Karpas-422 (cell line): ENCODE measurements around the gene FAM216B. TPM values are rescaled to one million over a fixed set of nuclear protein-coding genes. Genes with fewer than 3 reads are reported as not detected.

ENCODE experiments used
- DNase-seq: peaks from one replicate; pipeline ENCODE4 v3.0.0-alpha.2; 2015
- H2AFZ ChIP-seq: fragments of 200-600 bp; sonication (generic); 2 replicates; pipeline ENCODE4 v1.6.1; 2014; ENCODE audit warnings: antibody characterized with exemption, low read length, mixed read lengths
- H3K27ac ChIP-seq: fragments of 200-600 bp; sonication (generic); 2 replicates; pipeline ENCODE4 v1.5.1; 2014; ENCODE audit warnings: mild to moderate bottlenecking, low read length, moderate library complexity
- H3K27me3 ChIP-seq: fragments of 200-600 bp; sonication (generic); 2 replicates; pipeline ENCODE4 v1.6.1; 2014; ENCODE audit warnings: low read length, mixed read lengths
- H3K36me3 ChIP-seq: fragments of 200-600 bp; sonication (generic); 2 replicates; pipeline ENCODE4 v1.6.1; 2014; ENCODE audit warnings: low read length, mixed read lengths; ENCODE audit not compliant: insufficient read depth
- H3K4me1 ChIP-seq: fragments of 200-600 bp; sonication (generic); 2 replicates; pipeline ENCODE4 v1.6.1; 2014; ENCODE audit warnings: mild to moderate bottlenecking, low read length, mixed read lengths
- H3K4me2 ChIP-seq: fragments of 200-600 bp; sonication (generic); 2 replicates; pipeline ENCODE4 v1.6.1; 2014; ENCODE audit warnings: low read length, low read depth, mild to moderate bottlenecking; ENCODE audit not compliant: poor library complexity, severe bottlenecking
- H3K4me3 ChIP-seq: fragments of 200-600 bp; sonication (generic); 2 replicates; pipeline ENCODE4 v1.5.1; 2014; ENCODE audit warnings: mild to moderate bottlenecking, antibody characterized with exemption, low read length, mixed read lengths
- H3K79me2 ChIP-seq: fragments of 200-600 bp; sonication (generic); 2 replicates; pipeline ENCODE4 v1.6.1; 2014; ENCODE audit warnings: mild to moderate bottlenecking, low read length, mixed read lengths
- H3K9ac ChIP-seq: fragments of 200-600 bp; sonication (generic); 2 replicates; pipeline ENCODE4 v1.6.0; 2014; ENCODE audit warnings: low read length
- H3K9me2 ChIP-seq: fragments of 200-600 bp; sonication (generic), shearing (Covaris generic); replicated peaks from 2 replicates; pipeline ENCODE4 v1.6.0; 2014; ENCODE audit warnings: mild to moderate bottlenecking, low read length, moderate library complexity; ENCODE audit not compliant: insufficient read depth
- H3K9me3 ChIP-seq: fragments of 300-700, 200-600 bp; sonication (generic); 2 replicates; pipeline ENCODE4 v1.6.1; 2014; ENCODE audit warnings: low read length, mixed read lengths
- H4K20me1 ChIP-seq: fragments of 200-600 bp; sonication (generic); 2 replicates; pipeline ENCODE4 v1.6.1; 2014; ENCODE audit warnings: mild to moderate bottlenecking, antibody characterized with exemption, low read length, low read depth; ENCODE audit not compliant: insufficient read depth
- total RNA-seq: library from RNA; depleted of rRNA; stranded (reverse); fragments of >200 nt; shearing (Covaris generic); gene quantifications from 2 replicates; pipeline ENCODE4 v1.2.3, GENCODE V29; 2014; ENCODE audit warnings: low replicate concordance

FAM216B gene
- total RNA-seq, 1 experiment from 2014 or later = not detected

DNA sequence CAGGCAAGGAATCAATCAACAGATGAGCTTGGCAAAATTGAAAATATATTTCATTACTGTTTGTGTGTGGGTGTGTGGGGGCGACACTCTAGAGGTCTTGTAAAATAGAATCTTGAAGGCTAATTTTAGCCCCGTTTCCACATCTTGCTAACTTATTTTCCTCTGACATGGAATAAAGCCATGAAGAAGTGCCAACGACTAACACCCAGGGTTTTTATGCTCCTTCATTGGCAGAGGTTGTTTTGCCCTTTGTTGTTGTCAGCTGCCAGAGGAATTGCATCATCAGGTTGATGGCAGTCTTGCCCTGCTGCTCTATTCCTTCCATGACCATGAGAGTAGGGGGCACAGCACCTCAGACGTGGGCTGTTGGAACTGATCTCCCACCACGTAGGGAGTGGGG, 30.6 kb upstream of the FAM216B start:
- no peak overlapping the region for H3K9ac ChIP-seq

DNA sequence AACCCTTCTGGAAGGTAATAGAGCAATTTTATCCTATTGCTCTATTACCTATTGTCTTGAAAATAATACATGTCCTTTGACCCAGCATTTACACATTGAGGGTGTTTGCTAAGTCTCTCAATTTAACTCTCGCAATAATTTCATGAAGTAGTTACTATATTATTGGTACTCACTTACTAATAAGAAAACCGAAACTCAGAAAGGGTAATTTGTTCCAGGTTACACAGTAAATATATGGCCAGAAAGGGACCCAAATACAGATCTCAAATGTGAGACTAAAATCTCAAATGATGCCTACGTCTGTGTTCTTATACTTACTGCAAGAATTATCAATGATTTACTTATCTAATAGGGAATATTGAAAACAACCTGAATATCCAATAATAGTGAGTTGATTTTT, 29.7 kb upstream of the FAM216B start:
- Histone ChIP-seq H4K20me1 (no peaks in the 10 kb centered on the region), H3K27ac (no peak overlapping the region), H3K9me2 (no peaks in the 10 kb centered on the region), H3K9me3 (no peaks in the 10 kb centered on the region), H3K79me2 (no peaks in the 10 kb centered on the region), H3K9ac (no peak overlapping the region), H3K27me3 (no peaks in the 10 kb centered on the region), H3K4me3 (no peak overlapping the region), H2AFZ (no peak overlapping the region), H3K4me1 (no peaks in the 10 kb centered on the region), H3K36me3 (no peaks in the 10 kb centered on the region), H3K4me2 (no peak overlapping the region)
- no peak for DNase-seq

More for the DNA sequence above, 30.6 kb upstream of the FAM216B start:
- no peaks in the 10 kb centered on the region for H3K79me2 ChIP-seq
- H2AFZ ChIP-seq = no peak overlapping the region
- no peaks in the 10 kb centered on the region for H4K20me1 ChIP-seq
- H3K9me3 ChIP-seq = no peaks in the 10 kb centered on the region
- H3K4me1 ChIP-seq = no peaks in the 10 kb centered on the region
- no peaks in the 10 kb centered on the region for H3K27me3 ChIP-seq
- no peak for DNase-seq
- no peak overlapping the region for H3K4me2 ChIP-seq
- H3K27ac ChIP-seq = no peak overlapping the region
- no peaks in the 10 kb centered on the region for H3K9me2 ChIP-seq
- no peaks in the 10 kb centered on the region for H3K36me3 ChIP-seq
- no peak overlapping the region for H3K4me3 ChIP-seq

GRCh38 chr13:42752731-42753130, 28.7 kb upstream of the FAM216B start:
- Histone ChIP-seq H3K36me3 (no peaks in the 10 kb centered on the region), H2AFZ (no peak overlapping the region), H4K20me1 (no peaks in the 10 kb centered on the region), H3K4me3 (no peak overlapping the region), H3K79me2 (no peaks in the 10 kb centered on the region), H3K4me2 (no peak overlapping the region), H3K27me3 (no peaks in the 10 kb centered on the region), H3K27ac (no peak overlapping the region), H3K9ac (no peak overlapping the region), H3K9me2 (no peaks in the 10 kb centered on the region), H3K4me1 (no peaks in the 10 kb centered on the region), H3K9me3 (no peaks in the 10 kb centered on the region)
- no peak for DNase-seq

- DNase-seq = no peak
- Histone ChIP-seq H3K36me3 (no peaks in the 10 kb centered on the region), H3K9ac (no peak overlapping the region), H3K4me1 (no peaks in the 10 kb centered on the region), H3K27ac (no peak overlapping the region), H3K4me2 (no peak overlapping the region), H3K27me3 (no peaks in the 10 kb centered on the region), H4K20me1 (no peaks in the 10 kb centered on the region), H3K4me3 (no peak overlapping the region), H3K9me2 (no peaks in the 10 kb centered on the region), H3K9me3 (no peaks in the 10 kb centered on the region), H3K79me2 (no peaks in the 10 kb centered on the region), H2AFZ (no peak overlapping the region)
These were observed 27.7 kb upstream of the FAM216B start for GRCh38 chr13:42753697-42754096.

DNA sequence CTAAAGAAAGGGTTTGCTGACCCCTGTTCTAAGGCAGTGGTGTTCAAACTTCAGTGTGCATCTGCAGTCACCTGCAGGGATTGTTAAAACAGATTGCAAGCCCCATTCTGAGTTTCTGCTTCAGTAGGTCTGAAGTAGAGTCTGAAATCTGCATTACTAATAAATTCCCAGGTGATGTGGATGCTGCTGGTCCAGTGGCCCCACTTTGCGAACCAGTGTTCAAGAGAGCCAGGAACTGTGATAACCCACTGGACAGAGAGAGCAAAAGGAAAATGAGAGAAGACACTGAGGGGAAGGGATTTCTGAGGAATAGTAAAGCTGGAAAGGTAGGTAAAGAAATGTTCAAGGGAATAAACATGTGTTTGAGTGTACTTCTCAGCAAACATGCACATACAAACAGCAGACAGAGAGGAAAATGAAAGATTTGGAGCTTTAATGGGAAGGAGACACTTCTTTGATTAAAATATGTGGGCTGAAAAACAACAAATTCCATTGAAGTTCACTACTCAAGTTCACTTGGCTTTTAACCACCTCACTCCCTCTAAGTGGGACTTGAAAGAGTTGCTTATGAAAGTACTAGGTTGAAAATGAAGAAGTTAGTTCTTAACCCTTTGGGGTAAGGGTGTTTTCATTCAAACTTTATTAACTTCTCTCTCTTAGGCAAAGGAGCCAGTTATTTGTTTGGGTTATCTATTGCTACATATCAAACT, 26.4 kb upstream of the FAM216B start:
- H3K9me3 ChIP-seq = no peaks in the 10 kb centered on the region
- H4K20me1 ChIP-seq = no peaks in the 10 kb centered on the region
- no peak overlapping the region for H3K4me2 ChIP-seq
- no peaks in the 10 kb centered on the region for H3K9me2 ChIP-seq
- H3K4me1 ChIP-seq = no peaks in the 10 kb centered on the region
- no peak overlapping the region for H2AFZ ChIP-seq
- H3K79me2 ChIP-seq = no peaks in the 10 kb centered on the region
- H3K9ac ChIP-seq = no peak overlapping the region
- no peak for DNase-seq
- H3K27me3 ChIP-seq = no peaks in the 10 kb centered on the region
- H3K4me3 ChIP-seq = no peak overlapping the region
- no peak overlapping the region for H3K27ac ChIP-seq
- no peaks in the 10 kb centered on the region for H3K36me3 ChIP-seq

DNA sequence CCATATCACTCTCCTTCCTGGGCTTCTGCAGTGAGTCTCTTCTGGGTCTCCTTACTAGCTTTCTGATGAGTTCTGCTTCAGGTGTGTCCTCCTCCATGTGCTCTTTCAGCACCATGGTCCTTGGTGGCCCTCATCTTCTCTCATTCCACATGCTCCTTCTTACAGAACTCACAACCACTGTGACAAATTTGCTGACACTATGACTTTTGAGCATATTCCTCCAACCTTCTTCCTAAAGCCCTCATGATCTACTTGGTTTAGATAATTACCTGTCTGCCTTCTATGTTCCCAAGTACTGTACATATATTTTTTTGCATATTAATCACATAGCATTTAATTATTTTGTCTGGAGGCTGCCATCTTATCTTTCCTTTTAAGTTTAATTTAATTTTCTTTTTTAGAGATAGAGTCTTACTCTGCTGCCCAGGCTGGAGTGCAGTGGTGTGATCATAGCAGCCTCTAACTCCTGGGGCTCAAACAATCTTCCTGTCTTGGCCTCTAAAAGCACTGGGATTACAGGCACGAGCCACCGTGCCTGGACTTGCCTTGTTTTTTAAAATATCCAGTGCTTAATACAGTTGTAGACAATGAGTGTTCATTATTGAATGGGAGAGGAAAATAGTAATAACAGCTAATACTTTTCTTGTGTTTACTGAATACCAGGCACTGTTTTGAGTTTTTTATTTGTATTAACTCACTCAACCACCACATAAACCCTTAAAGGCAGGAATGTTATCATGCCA, 23.5 kb upstream of the FAM216B start:
- DNase-seq = no peak

GRCh38 chr13:42758515-42758914, 22.9 kb upstream of the FAM216B start:
- Histone ChIP-seq H3K4me3 (no peak overlapping the region), H2AFZ (no peak overlapping the region), H3K27me3 (no peaks in the 10 kb centered on the region), H3K9ac (no peak overlapping the region), H3K4me1 (no peaks in the 10 kb centered on the region), H4K20me1 (no peaks in the 10 kb centered on the region), H3K4me2 (no peak overlapping the region), H3K9me2 (no peaks in the 10 kb centered on the region), H3K27ac (no peak overlapping the region), H3K79me2 (no peaks in the 10 kb centered on the region), H3K9me3 (no peaks in the 10 kb centered on the region), H3K36me3 (no peaks in the 10 kb centered on the region)
- no peak for DNase-seq

More for the DNA sequence above, 23.5 kb upstream of the FAM216B start:
- Histone ChIP-seq H3K9ac (no peak overlapping the region), H3K4me1 (no peaks in the 10 kb centered on the region), H3K27me3 (no peaks in the 10 kb centered on the region), H2AFZ (no peak overlapping the region), H4K20me1 (no peaks in the 10 kb centered on the region), H3K9me3 (no peaks in the 10 kb centered on the region), H3K36me3 (no peaks in the 10 kb centered on the region), H3K9me2 (no peaks in the 10 kb centered on the region), H3K4me2 (no peak overlapping the region), H3K79me2 (no peaks in the 10 kb centered on the region), H3K27ac (no peak overlapping the region), H3K4me3 (no peak overlapping the region)

GRCh38 chr13:42760951-42761350, 20.4 kb upstream of the FAM216B start:
- Histone ChIP-seq H3K9me2 (no peaks in the 10 kb centered on the region), H4K20me1 (no peaks in the 10 kb centered on the region), H3K9ac (no peak overlapping the region), H3K4me2 (no peak overlapping the region), H3K4me3 (no peak overlapping the region), H3K27ac (no peak overlapping the region), H2AFZ (no peak overlapping the region), H3K4me1 (no peaks in the 10 kb centered on the region), H3K36me3 (no peaks in the 10 kb centered on the region), H3K79me2 (no peaks in the 10 kb centered on the region), H3K9me3 (no peaks in the 10 kb centered on the region), H3K27me3 (no peaks in the 10 kb centered on the region)
- no peak for DNase-seq
